Keratinocyte (primary cell): ENCODE data around the gene SEMA3D. TPM values are rescaled to one million over a fixed set of nuclear protein-coding genes. Genes with fewer than 3 reads are reported as not detected.

Source experiments
- DNase-seq: peaks from one replicate; pipeline ENCODE4 v3.0.0-alpha.2; 2011; ENCODE audit warnings: low read depth, missing footprints, low spot score
- FAIRE-seq: peaks from 2 replicates; lab custom pipeline; 2011; peaks lifted over from hg19 to GRCh38; lab: Jason Lieb, UNC
- H2AFZ ChIP-seq: 2 replicates; pipeline ENCODE4 v1.6.0; 2012; ENCODE audit warnings: low read length, control low read depth, inconsistent platforms; ENCODE audit not compliant: control insufficient read depth
- H3K27ac ChIP-seq: 2 replicates; pipeline ENCODE4 v1.5.1; 2011; ENCODE audit warnings: low read length; ENCODE audit not compliant: control insufficient read depth, insufficient read depth
- H3K27me3 ChIP-seq: 3 replicates; pipeline ENCODE4 v1.6.0; 2011; ENCODE audit warnings: low read length; ENCODE audit not compliant: control insufficient read depth, insufficient read depth; ENCODE audit errors: extremely low read depth
- H3K36me3 ChIP-seq, 2 experiments: 2 replicates in 1 of 2; 3 replicates in 1 of 2; pipeline ENCODE4 v1.5.1; 2011; ENCODE audit warnings: low read length in 2 of 2, mild to moderate bottlenecking in 1 of 2; ENCODE audit not compliant: control insufficient read depth in 2 of 2, insufficient read depth in 2 of 2; ENCODE audit errors: extremely low read depth in 1 of 2
- H3K4me1 ChIP-seq: 3 replicates; pipeline ENCODE4 v1.5.1; 2011; ENCODE audit warnings: low read length; ENCODE audit not compliant: control insufficient read depth, insufficient read depth; ENCODE audit errors: extremely low read depth
- H3K4me2 ChIP-seq: 3 replicates; pipeline ENCODE4 v1.6.0; 2011; ENCODE audit warnings: low read depth, low read length; ENCODE audit not compliant: control insufficient read depth, insufficient read depth; ENCODE audit errors: extremely low read depth
- H3K4me3 ChIP-seq, 3 experiments: fragments of 200-600 bp in 1 of 3; sonication (generic) in 1 of 3; 2 replicates in 2 of 3; 3 replicates in 1 of 3; pipeline ENCODE4 v1.5.1; 2011 to 2016; ENCODE audit warnings: low read length in 3 of 3, mild to moderate bottlenecking in 3 of 3, control low read depth in 2 of 3, inconsistent platforms in 1 of 3, low read depth in 1 of 3, mixed read lengths in 1 of 3, mixed run types in 1 of 3, moderate library complexity in 1 of 3; ENCODE audit not compliant: control insufficient read depth in 2 of 3, insufficient read depth in 2 of 3; ENCODE audit errors: extremely low read depth in 1 of 3
- H3K79me2 ChIP-seq: 2 replicates; pipeline ENCODE4 v1.6.0; 2012; ENCODE audit warnings: low read length; ENCODE audit not compliant: control insufficient read depth, insufficient read depth
- H3K9ac ChIP-seq: 3 replicates; pipeline ENCODE4 v1.6.0; 2011; ENCODE audit warnings: low read length; ENCODE audit not compliant: control insufficient read depth, insufficient read depth; ENCODE audit errors: extremely low read depth
- H3K9me1 ChIP-seq: 3 replicates; pipeline ENCODE4 v1.6.0; 2011; ENCODE audit warnings: low read length; ENCODE audit not compliant: control insufficient read depth, insufficient read depth; ENCODE audit errors: extremely low read depth
- H3K9me3 ChIP-seq: 2 replicates; pipeline ENCODE4 v1.5.1; 2012; ENCODE audit warnings: low read depth, low read length; ENCODE audit not compliant: control insufficient read depth
- H4K20me1 ChIP-seq: 3 replicates; pipeline ENCODE4 v1.6.0; 2011; ENCODE audit warnings: low read length; ENCODE audit not compliant: control insufficient read depth, insufficient read depth; ENCODE audit errors: extremely low read depth
- EZH2 ChIP-seq: IDR thresholded peaks from one replicate; pipeline ENCODE4 v1.6.1; 2012; ENCODE audit warnings: inconsistent platforms, mild to moderate bottlenecking, low read length, moderate library complexity
- dilution Hi-C: fragments of 300-500 bp; cut with MboI; formaldehyde crosslinking; loops from one replicate; pipeline ENCODE4 v1.7.0; 2020; ENCODE audit warnings: low sequenced_read_pairs; ENCODE audit not compliant: extremely low pct_ligation_motif_present
- polyA plus RNA-seq, 5 experiments: library from polyadenylated mRNA; depleted of rRNA in 3 of 5; stranded (reverse) in 3 of 5; stranded (forward) in 1 of 5; unstranded in 1 of 5; fragments of >200 nt; gene quantifications; 1 replicate in 1 of 5; 2 replicates in 3 of 5; 3 replicates in 1 of 5; pipeline versions ENCODE4 v1.2.1 to v1.2.3, GENCODE V29; 2011 to 2012; ENCODE audit warnings: missing spikeins in 2 of 5, low read depth in 1 of 5, low replicate concordance in 1 of 5
- TF ChIP-seq, protein P1 (sequence below), 3 experiments: IDR thresholded peaks in 1 of 3; conservative IDR thresholded peaks in 1 of 3; optimal IDR thresholded peaks in 1 of 3; 2 replicates in 2 of 3; 3 replicates in 1 of 3; pipeline versions ENCODE3 to v1.5.1; 2011; ENCODE audit warnings: low read length in 3 of 3, mild to moderate bottlenecking in 3 of 3, moderate library complexity in 2 of 3, control low read depth in 1 of 3, inconsistent platforms in 1 of 3; ENCODE audit not compliant: insufficient read depth in 2 of 3; ENCODE audit errors: extremely low read depth in 1 of 3

SEMA3D gene
- polyA plus RNA-seq, 1 donor (not counting 4 experiments of a cell fraction or from before 2014, with no cell fraction given) = 5.2 TPM

DNA sequence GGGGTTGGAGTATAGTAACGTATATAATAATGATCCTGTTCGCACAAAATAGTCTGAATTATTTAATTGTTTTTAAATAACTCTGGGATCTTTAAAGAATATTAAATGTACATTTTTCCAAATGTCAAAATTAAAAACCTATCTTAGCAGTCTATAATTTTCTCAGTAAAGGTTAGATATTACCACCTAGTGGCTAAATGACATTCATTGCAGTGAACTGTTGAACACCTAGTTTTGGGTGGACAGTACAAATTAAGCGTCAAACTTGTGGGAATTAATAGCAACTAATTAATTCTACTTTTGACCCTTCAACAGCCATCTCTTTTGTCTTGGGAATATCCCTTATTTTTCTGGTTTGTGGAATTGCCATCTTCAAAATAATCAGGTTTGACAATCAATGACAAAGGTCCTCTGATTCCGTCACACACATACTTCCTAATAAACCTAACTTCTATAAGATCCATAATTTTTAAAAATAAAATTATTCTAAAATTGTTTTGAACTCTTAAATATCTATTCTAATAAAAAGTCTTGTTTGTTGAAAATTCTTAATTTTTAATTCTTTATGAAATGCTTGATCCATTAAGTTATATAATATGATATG is 165.7 kb downstream of the SEMA3D start:
- Histone ChIP-seq H3K9me3 (no peaks in the 10 kb centered on the region), H4K20me1 (no peaks in the 10 kb centered on the region), H3K36me3 (no peaks in the 10 kb centered on the region), H3K9me1 (no peaks in the 10 kb centered on the region), H2AFZ (no peak overlapping the region), H3K4me1 (peaks cover 12% of the 10 kb centered on the region), H3K4me3 (no peak overlapping the region), H3K27ac (no peak overlapping the region), H3K4me2 (no peak overlapping the region), H3K27me3 (no peaks in the 10 kb centered on the region), H3K79me2 (no peaks in the 10 kb centered on the region), H3K9ac (no peak overlapping the region)
- dilution Hi-C loops = loop anchor here (25.0 kb wide), 1 partner anchor 1084 kb away; no protein-coding TSS in a partner anchor
- no peak for DNase-seq
- no peak for TF ChIP-seq EZH2
- TF ChIP-seq, protein P1, sequence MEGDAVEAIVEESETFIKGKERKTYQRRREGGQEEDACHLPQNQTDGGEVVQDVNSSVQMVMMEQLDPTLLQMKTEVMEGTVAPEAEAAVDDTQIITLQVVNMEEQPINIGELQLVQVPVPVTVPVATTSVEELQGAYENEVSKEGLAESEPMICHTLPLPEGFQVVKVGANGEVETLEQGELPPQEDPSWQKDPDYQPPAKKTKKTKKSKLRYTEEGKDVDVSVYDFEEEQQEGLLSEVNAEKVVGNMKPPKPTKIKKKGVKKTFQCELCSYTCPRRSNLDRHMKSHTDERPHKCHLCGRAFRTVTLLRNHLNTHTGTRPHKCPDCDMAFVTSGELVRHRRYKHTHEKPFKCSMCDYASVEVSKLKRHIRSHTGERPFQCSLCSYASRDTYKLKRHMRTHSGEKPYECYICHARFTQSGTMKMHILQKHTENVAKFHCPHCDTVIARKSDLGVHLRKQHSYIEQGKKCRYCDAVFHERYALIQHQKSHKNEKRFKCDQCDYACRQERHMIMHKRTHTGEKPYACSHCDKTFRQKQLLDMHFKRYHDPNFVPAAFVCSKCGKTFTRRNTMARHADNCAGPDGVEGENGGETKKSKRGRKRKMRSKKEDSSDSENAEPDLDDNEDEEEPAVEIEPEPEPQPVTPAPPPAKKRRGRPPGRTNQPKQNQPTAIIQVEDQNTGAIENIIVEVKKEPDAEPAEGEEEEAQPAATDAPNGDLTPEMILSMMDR (optimal IDR thresholded peaks at IDR 0.05 in 1 of 3, IDR thresholded peaks at IDR 0.05 in 1 of 3, conservative IDR thresholded peaks at IDR 0.05 in 1 of 3; ENCODE audit: extremely low read depth in 1 of 3, insufficient read depth in 2 of 3, low read length in 3 of 3) = peak in 2 of 3 experiments; percentile 16 to 20
- FAIRE-seq = peak; percentile 48

DNA sequence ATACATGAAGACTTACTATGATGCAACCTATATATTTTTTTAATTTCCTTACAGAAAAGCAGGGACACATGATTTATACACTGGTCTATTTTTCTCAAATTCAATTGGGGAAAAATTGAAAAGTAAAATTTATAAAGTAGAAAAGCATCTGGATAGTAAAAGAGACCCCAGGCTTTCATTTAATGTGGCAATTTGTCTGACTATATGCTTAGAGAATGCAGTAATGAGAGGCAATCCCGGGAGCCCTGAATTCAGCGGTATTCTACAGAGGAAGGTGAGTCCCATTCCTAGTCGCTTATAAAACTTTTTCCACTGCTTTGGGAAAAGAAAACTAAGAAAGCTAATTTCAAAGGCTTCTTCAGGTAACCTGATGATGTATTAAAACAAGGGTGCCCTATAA is 167.1 kb downstream of the SEMA3D start:
- FAIRE-seq (no peak), DNase-seq (no peak)
- no peaks in the 10 kb centered on the region for H3K79me2 ChIP-seq
- no peak overlapping the region for H3K9ac ChIP-seq
- no peaks in the 10 kb centered on the region for H3K36me3 ChIP-seq
- H3K27ac ChIP-seq = no peak overlapping the region
- H3K4me3 ChIP-seq = no peak overlapping the region
- TF ChIP-seq, protein P1 (optimal IDR thresholded peaks at IDR 0.05 in 1 of 3, IDR thresholded peaks at IDR 0.05 in 1 of 3, conservative IDR thresholded peaks at IDR 0.05 in 1 of 3; ENCODE audit: extremely low read depth in 1 of 3, insufficient read depth in 2 of 3, low read length in 3 of 3) = no peak
- TF ChIP-seq EZH2 = no peak
- H3K4me2 ChIP-seq = no peak overlapping the region
- H3K9me1 ChIP-seq = no peaks in the 10 kb centered on the region
- no peaks in the 10 kb centered on the region for H3K27me3 ChIP-seq
- dilution Hi-C loops = loop anchor here (25.0 kb wide), 1 partner anchor 1082 kb away; no protein-coding TSS in a partner anchor
- no peak overlapping the region for H2AFZ ChIP-seq
- no peaks in the 10 kb centered on the region for H3K9me3 ChIP-seq
- peaks cover under 1% of the 10 kb centered on the region for H3K4me1 ChIP-seq
- H4K20me1 ChIP-seq = no peaks in the 10 kb centered on the region
